ENCODE data around the gene TTLL11. TPM values are rescaled to one million over a fixed set of nuclear protein-coding genes. Genes with fewer than 3 reads are reported as not detected.

Gene TTLL11
- total RNA-seq, 1 donor from 2014 or later: 0.75 TPM

- Mint-ChIP-seq H3K27ac (no peak overlapping the region), H3K27me3 (ENCODE audit: insufficient read depth, low read depth) (peaks cover 4% of the 10 kb centered on the region), H3K4me1 (no peaks in the 10 kb centered on the region), H3K36me3 (no peaks in the 10 kb centered on the region), H3K4me3 (no peak overlapping the region), H3K9me3 (no peaks in the 10 kb centered on the region)
- Histone ChIP-seq H3K4me2 (no peak overlapping the region), H3K27ac (no peak overlapping the region), H3K27me3 (no peaks in the 10 kb centered on the region), H4K20me1 (ENCODE audit: low read depth) (no peaks in the 10 kb centered on the region), H3K36me3 (no peaks in the 10 kb centered on the region), H3K9me3 (ENCODE audit: low read depth) (no peaks in the 10 kb centered on the region), H3K9ac (no peak overlapping the region), H3K4me3 (no peak overlapping the region), H3F3A (ENCODE audit: low read depth) (no peaks in the 10 kb centered on the region), H3K4me1 (no peaks in the 10 kb centered on the region), H2AFZ (replicated peaks) (no peak overlapping the region), H3K79me2 (ENCODE audit: low read depth) (no peaks in the 10 kb centered on the region)
- TF ChIP-seq EZH2 (IDR thresholded peaks at IDR 0.05): no peak
- no peak for TF ChIP-seq EZH2phosphoT487 (IDR thresholded peaks at IDR 0.05)
- TF ChIP-seq, protein P1, sequence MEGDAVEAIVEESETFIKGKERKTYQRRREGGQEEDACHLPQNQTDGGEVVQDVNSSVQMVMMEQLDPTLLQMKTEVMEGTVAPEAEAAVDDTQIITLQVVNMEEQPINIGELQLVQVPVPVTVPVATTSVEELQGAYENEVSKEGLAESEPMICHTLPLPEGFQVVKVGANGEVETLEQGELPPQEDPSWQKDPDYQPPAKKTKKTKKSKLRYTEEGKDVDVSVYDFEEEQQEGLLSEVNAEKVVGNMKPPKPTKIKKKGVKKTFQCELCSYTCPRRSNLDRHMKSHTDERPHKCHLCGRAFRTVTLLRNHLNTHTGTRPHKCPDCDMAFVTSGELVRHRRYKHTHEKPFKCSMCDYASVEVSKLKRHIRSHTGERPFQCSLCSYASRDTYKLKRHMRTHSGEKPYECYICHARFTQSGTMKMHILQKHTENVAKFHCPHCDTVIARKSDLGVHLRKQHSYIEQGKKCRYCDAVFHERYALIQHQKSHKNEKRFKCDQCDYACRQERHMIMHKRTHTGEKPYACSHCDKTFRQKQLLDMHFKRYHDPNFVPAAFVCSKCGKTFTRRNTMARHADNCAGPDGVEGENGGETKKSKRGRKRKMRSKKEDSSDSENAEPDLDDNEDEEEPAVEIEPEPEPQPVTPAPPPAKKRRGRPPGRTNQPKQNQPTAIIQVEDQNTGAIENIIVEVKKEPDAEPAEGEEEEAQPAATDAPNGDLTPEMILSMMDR (IDR thresholded peaks at IDR 0.05): no peak
- no peak for DNase-seq (ENCODE audit: low spot score)
These were observed 177.8 kb downstream of the TTLL11 start for GRCh38 chr9:121915304-121915625.

DNA sequence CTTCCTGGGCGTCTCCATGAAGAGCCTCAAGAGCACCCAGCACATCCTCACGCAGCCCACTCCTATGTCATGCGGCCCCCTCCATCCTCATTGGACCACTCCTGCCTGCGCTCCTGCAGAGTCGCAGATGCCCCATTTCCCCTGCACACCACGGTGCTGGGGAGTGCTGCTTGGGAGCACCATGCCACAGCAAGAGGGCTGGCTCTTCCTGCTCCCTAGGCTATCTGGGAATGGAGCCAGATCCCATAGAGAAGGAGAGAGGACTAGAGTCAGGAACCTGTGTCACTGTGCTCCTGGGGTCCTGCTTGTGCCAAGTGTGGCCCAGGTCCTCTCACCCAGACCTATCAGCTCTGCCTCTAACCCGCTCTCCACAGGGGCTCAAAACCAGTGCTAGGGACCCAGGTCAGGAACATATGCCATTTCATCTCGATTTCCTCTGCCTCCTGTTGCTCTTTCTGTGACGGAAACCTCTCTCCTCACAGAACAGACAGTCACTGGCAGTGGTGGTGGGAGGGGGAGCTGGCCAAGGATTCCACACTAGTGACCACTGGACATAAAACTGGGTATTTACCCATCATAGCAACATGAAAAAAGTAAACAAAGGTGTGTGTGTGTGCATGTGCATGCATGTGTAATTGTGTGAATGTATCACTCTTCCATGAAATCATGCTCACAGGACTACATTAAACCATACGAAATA lies 178.4 kb downstream of the TTLL11 start:
- Mint-ChIP-seq H3K4me1 (no peaks in the 10 kb centered on the region), H3K36me3 (no peaks in the 10 kb centered on the region), H3K9me3 (no peaks in the 10 kb centered on the region), H3K4me3 (no peak overlapping the region), H3K27ac (no peak overlapping the region), H3K27me3 (ENCODE audit: insufficient read depth, low read depth) (peaks cover 4% of the 10 kb centered on the region)
- H4K20me1 ChIP-seq (ENCODE audit: low read depth): no peaks in the 10 kb centered on the region
- H3K36me3 ChIP-seq: no peaks in the 10 kb centered on the region
- DNase-seq (ENCODE audit: low spot score): no peak
- H3K27me3 ChIP-seq: no peaks in the 10 kb centered on the region
- H2AFZ ChIP-seq (replicated peaks): no peak overlapping the region
- TF ChIP-seq, protein P1 (IDR thresholded peaks at IDR 0.05): no peak
- TF ChIP-seq EZH2 (IDR thresholded peaks at IDR 0.05) (no peak), EZH2phosphoT487 (IDR thresholded peaks at IDR 0.05) (no peak)
- no peak overlapping the region for H3K9ac ChIP-seq
- H3K27ac ChIP-seq: no peak overlapping the region
- H3K79me2 ChIP-seq (ENCODE audit: low read depth): no peaks in the 10 kb centered on the region
- H3K4me3 ChIP-seq: no peak overlapping the region
- H3F3A ChIP-seq (ENCODE audit: low read depth): no peaks in the 10 kb centered on the region
- no peaks in the 10 kb centered on the region for H3K9me3 ChIP-seq (ENCODE audit: low read depth)
- H3K4me2 ChIP-seq: no peak overlapping the region
- no peaks in the 10 kb centered on the region for H3K4me1 ChIP-seq

- no peak overlapping the region for H2AFZ ChIP-seq (replicated peaks)
- H3K27ac ChIP-seq: no peak overlapping the region
- Mint-ChIP-seq H3K27ac (no peak overlapping the region), H3K9me3 (no peaks in the 10 kb centered on the region), H3K27me3 (ENCODE audit: insufficient read depth, low read depth) (peaks cover 4% of the 10 kb centered on the region), H3K4me3 (no peak overlapping the region), H3K36me3 (no peaks in the 10 kb centered on the region), H3K4me1 (no peaks in the 10 kb centered on the region)
- no peaks in the 10 kb centered on the region for H3F3A ChIP-seq (ENCODE audit: low read depth)
- H3K4me2 ChIP-seq: no peak overlapping the region
- H3K4me1 ChIP-seq: no peaks in the 10 kb centered on the region
- TF ChIP-seq, protein P1 (IDR thresholded peaks at IDR 0.05): no peak
- TF ChIP-seq EZH2phosphoT487 (IDR thresholded peaks at IDR 0.05): no peak
- no peak for TF ChIP-seq EZH2 (IDR thresholded peaks at IDR 0.05)
- no peaks in the 10 kb centered on the region for H3K36me3 ChIP-seq
- no peaks in the 10 kb centered on the region for H3K27me3 ChIP-seq
- H3K79me2 ChIP-seq (ENCODE audit: low read depth): no peaks in the 10 kb centered on the region
- H3K4me3 ChIP-seq: no peak overlapping the region
- no peaks in the 10 kb centered on the region for H4K20me1 ChIP-seq (ENCODE audit: low read depth)
- H3K9ac ChIP-seq: no peak overlapping the region
- no peaks in the 10 kb centered on the region for H3K9me3 ChIP-seq (ENCODE audit: low read depth)
- no peak for DNase-seq (ENCODE audit: low spot score)
These were observed 179.0 kb downstream of the TTLL11 start for GRCh38 chr9:121914017-121914595.

All from neural progenitor cell (in vitro differentiated cells).